Right lobe of liver (tissue), 4 donors: ENCODE data around the gene SPHK1.

Source experiments
- POLR2A ChIP-seq: fragments of 450-650 bp; IDR thresholded peaks from one replicate; pipeline ENCODE4 v1.6.1; 2017; ENCODE audit warnings: antibody characterized with exemption, mild to moderate bottlenecking
- TF ChIP-seq, protein P1 (sequence below), 4 donors: fragments of 200-600 bp in 3 of 4; fragments of 450-650 bp in 1 of 4; IDR thresholded peaks; one replicate each; pipeline versions ENCODE4 v1.5.1 to v1.8.0; 2016 to 2022; ENCODE audit warnings: antibody characterized with exemption in 4 of 4, mild to moderate bottlenecking in 2 of 4
- donor health status: DM: no; HTN: no; CAD: no.
- donor health status: DM: no; HTN: no; CAD: no.
- donor health status: DM: no; HTN: yes; CAD: no.

DNA sequence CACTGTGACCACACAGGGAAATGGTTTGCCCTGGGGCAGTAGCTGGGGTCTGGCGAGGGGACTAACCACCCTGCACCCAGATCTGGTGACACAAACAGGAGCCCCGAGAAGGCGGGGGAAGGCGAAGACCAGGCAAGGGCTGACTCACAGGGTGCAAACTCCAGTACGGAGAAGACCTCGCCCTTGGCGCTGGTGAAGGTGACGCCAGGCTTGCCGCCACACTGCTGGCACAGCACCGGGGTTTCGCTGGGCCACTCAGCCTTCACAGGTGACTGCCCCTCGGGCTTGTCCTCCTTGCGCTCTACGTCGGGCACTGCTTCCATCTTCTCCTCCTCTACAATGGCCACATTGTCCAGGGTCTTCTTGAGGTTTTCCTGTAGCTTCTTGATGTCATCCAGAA lies 11.6 kb downstream of the SPHK1 start:
- TF ChIP-seq, protein P1, sequence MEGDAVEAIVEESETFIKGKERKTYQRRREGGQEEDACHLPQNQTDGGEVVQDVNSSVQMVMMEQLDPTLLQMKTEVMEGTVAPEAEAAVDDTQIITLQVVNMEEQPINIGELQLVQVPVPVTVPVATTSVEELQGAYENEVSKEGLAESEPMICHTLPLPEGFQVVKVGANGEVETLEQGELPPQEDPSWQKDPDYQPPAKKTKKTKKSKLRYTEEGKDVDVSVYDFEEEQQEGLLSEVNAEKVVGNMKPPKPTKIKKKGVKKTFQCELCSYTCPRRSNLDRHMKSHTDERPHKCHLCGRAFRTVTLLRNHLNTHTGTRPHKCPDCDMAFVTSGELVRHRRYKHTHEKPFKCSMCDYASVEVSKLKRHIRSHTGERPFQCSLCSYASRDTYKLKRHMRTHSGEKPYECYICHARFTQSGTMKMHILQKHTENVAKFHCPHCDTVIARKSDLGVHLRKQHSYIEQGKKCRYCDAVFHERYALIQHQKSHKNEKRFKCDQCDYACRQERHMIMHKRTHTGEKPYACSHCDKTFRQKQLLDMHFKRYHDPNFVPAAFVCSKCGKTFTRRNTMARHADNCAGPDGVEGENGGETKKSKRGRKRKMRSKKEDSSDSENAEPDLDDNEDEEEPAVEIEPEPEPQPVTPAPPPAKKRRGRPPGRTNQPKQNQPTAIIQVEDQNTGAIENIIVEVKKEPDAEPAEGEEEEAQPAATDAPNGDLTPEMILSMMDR (IDR thresholded peaks at IDR 0.05), result no peak
- TF ChIP-seq POLR2A, result no peak
